Ishikawa (cell line): ENCODE results near the gene CPNE2.

Source experiments
- CEBPB ChIP-seq: IDR thresholded peaks from 2 replicates; pipeline ENCODE4 v1.6.1; 2012
- CREB1 ChIP-seq: IDR thresholded peaks from 2 replicates; pipeline ENCODE4 v1.6.1; 2012; ENCODE audit warnings: low read depth
- EGR1 ChIP-seq: IDR thresholded peaks from 2 replicates; pipeline ENCODE4 v1.6.1; 2012
- EP300 ChIP-seq: IDR thresholded peaks from 2 replicates; pipeline ENCODE4 v1.6.1; 2012; ENCODE audit warnings: borderline replicate concordance
- FOXM1 ChIP-seq: IDR thresholded peaks from 2 replicates; pipeline ENCODE4 v1.6.1; 2012; ENCODE audit warnings: low read depth, borderline replicate concordance
- NFIC ChIP-seq: IDR thresholded peaks from 2 replicates; pipeline ENCODE4 v1.6.1; 2012
- RAD21 ChIP-seq: IDR thresholded peaks from 2 replicates; pipeline ENCODE4 v1.6.1; 2012; ENCODE audit warnings: low read depth
- TAF1 ChIP-seq: IDR thresholded peaks from 2 replicates; pipeline ENCODE4 v1.6.1; 2012; ENCODE audit warnings: low read depth, mild to moderate bottlenecking
- TCF12 ChIP-seq: IDR thresholded peaks from 2 replicates; pipeline ENCODE4 v1.6.1; 2012; ENCODE audit warnings: low read depth
- TEAD4 ChIP-seq: IDR thresholded peaks from 2 replicates; pipeline ENCODE4 v1.6.1; 2012
- YY1 ChIP-seq: IDR thresholded peaks from 2 replicates; pipeline ENCODE4 v1.6.1; 2012; ENCODE audit warnings: low read depth
- ZBTB7A ChIP-seq: IDR thresholded peaks from 2 replicates; pipeline ENCODE4 v1.6.1; 2012; ENCODE audit warnings: low read depth
- TF ChIP-seq, protein P1 (sequence below): IDR thresholded peaks from 2 replicates; pipeline ENCODE4 v1.6.1; 2012
- TF ChIP-seq, protein P2 (sequence below): IDR thresholded peaks from 2 replicates; pipeline ENCODE4 v1.6.1; 2012
- TF ChIP-seq, protein P3 (sequence below): IDR thresholded peaks from 2 replicates; pipeline ENCODE4 v1.6.1; 2012; ENCODE audit warnings: low read depth, mild to moderate bottlenecking

Gene CPNE2

DNA sequence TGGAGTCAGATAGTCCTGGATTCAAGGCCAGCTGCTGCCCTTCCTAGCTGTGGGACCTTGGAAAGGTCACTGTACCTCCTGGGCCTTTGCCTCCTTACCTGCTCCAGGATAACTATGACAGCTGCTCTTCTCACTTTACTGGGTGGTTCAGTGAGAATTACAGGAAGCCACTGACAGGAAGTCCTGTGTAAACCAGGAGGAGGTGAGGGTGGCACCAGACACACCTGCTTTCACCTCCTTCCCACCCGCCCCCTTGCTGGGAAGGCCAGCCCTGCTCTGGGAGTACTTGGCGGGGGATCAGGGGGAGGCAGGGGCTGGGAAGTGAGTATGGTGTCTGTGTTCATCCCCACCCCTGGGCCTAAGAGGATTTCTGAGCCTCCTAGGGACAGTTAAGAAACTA, 42.6 kb downstream of the CPNE2 start:
- TF ChIP-seq, protein P1, sequence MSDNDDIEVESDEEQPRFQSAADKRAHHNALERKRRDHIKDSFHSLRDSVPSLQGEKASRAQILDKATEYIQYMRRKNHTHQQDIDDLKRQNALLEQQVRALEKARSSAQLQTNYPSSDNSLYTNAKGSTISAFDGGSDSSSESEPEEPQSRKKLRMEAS, result no peak
- TF ChIP-seq CREB1 (no peak), TEAD4 (no peak), TAF1 (no peak), YY1 (no peak), EGR1 (no peak), NFIC (no peak), CEBPB (no peak), ZBTB7A (no peak)
- TF ChIP-seq, protein P2, sequence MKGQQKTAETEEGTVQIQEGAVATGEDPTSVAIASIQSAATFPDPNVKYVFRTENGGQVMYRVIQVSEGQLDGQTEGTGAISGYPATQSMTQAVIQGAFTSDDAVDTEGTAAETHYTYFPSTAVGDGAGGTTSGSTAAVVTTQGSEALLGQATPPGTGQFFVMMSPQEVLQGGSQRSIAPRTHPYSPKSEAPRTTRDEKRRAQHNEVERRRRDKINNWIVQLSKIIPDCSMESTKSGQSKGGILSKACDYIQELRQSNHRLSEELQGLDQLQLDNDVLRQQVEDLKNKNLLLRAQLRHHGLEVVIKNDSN, result no peak

DNA sequence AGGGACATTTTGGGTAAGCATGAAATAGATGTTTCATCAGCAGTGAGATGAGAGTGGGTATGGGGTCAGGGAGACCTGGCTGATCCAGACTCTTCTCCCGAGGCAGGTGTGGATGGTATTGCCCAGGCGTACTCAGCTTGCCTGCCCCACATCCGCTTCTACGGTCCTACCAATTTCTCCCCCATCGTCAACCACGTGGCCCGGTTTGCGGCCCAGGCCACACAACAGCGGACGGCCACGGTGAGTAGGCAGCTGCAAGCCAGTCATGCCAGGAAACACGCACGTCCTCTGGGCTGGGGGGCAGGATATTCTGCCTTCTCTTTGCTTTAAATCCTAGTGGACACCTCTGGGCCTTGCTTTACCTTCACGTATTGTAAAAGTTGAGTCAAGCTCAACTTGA, 44.7 kb downstream of the CPNE2 start:
- TF ChIP-seq EGR1, result no peak
- no peak for TF ChIP-seq CREB1
- TF ChIP-seq EP300, result no peak
- TF ChIP-seq FOXM1, result no peak
- TF ChIP-seq CEBPB, result no peak
- no peak for TF ChIP-seq YY1
- TF ChIP-seq TAF1, result no peak
- TF ChIP-seq NFIC, result no peak
- no peak for TF ChIP-seq ZBTB7A
- TF ChIP-seq TEAD4, result no peak
- TF ChIP-seq, protein P1, result no peak
- TF ChIP-seq, protein P3, sequence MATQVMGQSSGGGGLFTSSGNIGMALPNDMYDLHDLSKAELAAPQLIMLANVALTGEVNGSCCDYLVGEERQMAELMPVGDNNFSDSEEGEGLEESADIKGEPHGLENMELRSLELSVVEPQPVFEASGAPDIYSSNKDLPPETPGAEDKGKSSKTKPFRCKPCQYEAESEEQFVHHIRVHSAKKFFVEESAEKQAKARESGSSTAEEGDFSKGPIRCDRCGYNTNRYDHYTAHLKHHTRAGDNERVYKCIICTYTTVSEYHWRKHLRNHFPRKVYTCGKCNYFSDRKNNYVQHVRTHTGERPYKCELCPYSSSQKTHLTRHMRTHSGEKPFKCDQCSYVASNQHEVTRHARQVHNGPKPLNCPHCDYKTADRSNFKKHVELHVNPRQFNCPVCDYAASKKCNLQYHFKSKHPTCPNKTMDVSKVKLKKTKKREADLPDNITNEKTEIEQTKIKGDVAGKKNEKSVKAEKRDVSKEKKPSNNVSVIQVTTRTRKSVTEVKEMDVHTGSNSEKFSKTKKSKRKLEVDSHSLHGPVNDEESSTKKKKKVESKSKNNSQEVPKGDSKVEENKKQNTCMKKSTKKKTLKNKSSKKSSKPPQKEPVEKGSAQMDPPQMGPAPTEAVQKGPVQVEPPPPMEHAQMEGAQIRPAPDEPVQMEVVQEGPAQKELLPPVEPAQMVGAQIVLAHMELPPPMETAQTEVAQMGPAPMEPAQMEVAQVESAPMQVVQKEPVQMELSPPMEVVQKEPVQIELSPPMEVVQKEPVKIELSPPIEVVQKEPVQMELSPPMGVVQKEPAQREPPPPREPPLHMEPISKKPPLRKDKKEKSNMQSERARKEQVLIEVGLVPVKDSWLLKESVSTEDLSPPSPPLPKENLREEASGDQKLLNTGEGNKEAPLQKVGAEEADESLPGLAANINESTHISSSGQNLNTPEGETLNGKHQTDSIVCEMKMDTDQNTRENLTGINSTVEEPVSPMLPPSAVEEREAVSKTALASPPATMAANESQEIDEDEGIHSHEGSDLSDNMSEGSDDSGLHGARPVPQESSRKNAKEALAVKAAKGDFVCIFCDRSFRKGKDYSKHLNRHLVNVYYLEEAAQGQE, result no peak
- TF ChIP-seq, protein P2, result no peak

DNA sequence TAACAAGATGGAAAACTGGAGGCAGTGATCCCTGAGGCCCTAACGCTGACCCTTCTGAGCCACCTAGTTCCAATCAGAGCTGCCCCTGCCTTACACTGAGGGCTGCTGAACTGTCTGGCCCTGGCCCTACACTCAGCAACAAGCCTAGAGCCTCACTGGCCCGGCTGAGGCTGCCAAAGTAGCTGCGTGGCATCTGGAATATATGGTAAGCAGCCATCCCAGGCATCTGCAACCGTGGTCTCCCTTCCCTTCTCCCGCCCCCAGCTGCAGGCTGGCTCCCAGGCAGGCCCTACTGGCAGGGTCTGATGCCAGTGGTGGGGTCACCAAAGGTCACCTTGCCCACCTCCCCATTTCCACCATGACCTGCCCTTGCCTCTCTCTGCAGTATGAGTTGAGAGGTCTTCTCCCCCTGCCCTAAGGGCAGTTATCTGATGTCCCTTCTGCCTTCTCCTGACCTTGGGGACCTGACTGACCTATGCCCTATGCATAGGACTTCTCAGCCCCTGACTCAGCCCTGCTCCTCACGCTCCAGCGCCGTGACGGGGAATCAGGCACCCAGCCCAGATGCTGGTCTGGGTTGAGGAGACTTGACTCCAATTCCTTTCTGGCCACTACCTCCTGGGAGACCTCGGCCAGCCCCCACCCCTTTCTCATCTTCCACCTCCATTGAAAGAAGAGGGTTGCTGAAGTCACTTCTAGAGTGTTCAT, 45.3 kb downstream of the CPNE2 start:
- TF ChIP-seq, protein P2, result no peak
- TF ChIP-seq, protein P1, result no peak
- TF ChIP-seq TEAD4, result no peak
- no peak for TF ChIP-seq NFIC
- no peak for TF ChIP-seq TAF1
- TF ChIP-seq EP300, result no peak
- no peak for TF ChIP-seq RAD21
- TF ChIP-seq ZBTB7A, result no peak
- no peak for TF ChIP-seq CEBPB
- no peak for TF ChIP-seq FOXM1
- no peak for TF ChIP-seq CREB1
- TF ChIP-seq YY1, result no peak
- no peak for TF ChIP-seq EGR1
- TF ChIP-seq, protein P3, result no peak
- no peak for TF ChIP-seq TCF12

DNA sequence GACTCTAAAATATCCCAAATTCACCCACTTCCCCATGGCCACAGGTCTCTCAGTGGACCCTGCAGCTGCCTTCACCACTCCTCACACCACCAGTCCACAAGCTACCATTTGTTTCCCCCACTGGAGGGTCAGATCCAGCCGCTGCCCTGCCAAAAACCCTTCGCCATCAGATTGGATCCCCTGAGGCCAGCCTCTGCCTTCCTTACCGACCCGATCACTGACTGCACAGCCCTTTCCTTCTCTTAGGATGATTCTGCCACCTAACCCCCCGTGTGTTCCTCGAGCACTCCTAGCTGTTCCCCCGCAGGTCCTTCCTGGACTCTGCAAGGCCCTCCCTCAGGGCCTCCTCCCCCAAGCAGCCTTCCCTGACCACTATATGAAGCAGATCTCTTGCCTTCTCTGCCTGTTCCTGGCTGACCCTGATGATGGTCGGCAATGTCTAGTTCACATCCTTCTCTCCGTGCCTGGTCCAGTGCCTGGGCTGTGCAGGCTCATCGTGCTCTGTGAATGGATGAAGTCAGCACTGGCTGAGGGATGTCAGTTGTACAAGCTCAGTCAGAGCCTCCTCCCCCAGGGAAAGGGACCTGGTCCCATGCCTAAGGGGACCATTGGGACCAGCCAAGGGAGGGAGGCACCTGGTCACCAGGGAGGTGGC, 46.0 kb downstream of the CPNE2 start:
- TF ChIP-seq RAD21, result no peak
- TF ChIP-seq FOXM1, result no peak
- TF ChIP-seq TEAD4, result no peak
- TF ChIP-seq TAF1, result no peak
- TF ChIP-seq TCF12, result no peak
- TF ChIP-seq CEBPB, result no peak
- TF ChIP-seq, protein P2, result no peak
- TF ChIP-seq, protein P1, result no peak
- TF ChIP-seq, protein P3, result no peak
